Measurements from ENCODE around the gene TAL1.
"Not testable (repeated sequence)": the region's sequence is repeated elsewhere in the genome, so short reads cannot be mapped to it uniquely, and the experiment has no call there.

Gene TAL1

GRCh38 chr1:47232187-47232874, at the start of gene TAL1:
TSS of gene TAL1 (minus strand) at chr1:47232225. CDS start at chr1:47225888, 6,337 bp downstream.
- no peak for DNase-seq

- no peak for DNase-seq
These were observed 48.1 kb upstream of the TAL1 start for GRCh38 chr1:47280142-47280541.

GRCh38 chr1:47276850-47277249, 44.8 kb upstream of the TAL1 start:
- no peak for DNase-seq

DNA sequence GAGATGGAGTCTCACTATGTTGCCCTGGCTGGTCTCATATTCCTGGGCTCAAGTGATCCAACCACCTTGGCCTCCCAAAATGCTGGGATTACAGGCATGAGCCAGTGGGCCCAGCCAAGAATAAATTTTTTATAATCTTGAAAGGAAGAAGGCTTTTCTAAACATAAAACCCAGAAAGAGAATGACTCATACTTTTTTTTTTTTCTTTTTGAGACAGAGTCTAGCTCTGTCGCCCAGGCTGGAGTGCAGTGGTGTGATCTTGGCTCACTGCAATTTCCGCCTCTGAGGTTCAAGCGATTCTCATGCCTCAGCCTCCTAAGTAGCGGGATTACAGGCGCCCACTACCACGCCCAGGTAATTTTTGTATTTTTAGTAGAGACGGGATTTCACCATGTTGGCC, 43.8 kb upstream of the TAL1 start:
- not testable (repeated sequence) for DNase-seq

GRCh38 chr1:47265529-47265928, 33.5 kb upstream of the TAL1 start:
- not testable (repeated sequence) for DNase-seq

DNA sequence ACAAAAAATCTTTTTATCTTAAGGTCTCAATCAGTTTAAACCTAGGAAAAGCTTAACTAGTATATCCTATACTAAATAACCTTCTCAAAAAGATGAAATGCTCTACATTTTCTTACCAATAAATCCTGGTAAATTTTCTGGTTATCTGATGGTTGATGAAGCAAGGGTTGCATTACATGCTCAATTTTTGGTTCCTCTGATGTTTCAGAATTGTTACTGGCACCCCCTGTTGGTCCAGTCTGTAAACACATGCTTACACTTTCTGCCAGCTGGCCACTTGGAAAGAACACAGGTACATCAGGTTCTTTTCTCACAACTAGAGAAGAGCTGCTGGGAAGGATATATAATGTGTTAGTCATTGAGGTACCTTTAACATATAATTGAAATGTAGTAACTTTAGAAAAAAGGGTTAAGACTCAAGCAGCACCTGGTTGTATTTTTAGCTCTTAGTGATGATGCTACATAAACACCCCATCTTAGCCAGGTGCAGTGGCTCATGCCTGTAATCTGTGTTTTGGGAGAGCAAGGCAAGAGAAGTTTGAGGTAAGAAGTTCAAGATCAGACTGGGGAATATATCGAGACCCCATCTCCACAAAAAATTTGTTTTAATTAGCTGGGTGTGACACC, 30.9 kb upstream of the TAL1 start:
- DNase-seq: peak; percentile 25 to 80

DNA sequence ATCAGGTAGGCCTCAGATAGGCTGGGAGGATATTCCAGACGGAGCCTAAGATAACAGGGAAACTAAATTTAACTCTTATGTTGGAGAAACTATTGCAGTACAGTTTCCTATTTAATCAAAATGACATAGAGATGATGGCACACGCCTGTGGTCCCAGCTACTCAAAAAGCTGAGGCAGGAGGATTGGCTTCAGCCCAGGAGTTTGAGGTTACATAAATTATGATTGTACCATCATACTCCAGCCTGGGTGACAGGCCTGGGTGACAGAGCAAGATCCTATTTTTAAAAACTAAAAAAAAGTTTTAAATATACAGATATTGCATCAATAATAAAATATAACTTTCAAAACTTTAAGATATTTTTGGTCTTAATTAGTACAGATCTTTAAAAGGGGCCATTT, 25.2 kb upstream of the TAL1 start:
- DNase-seq: no peak

DNA sequence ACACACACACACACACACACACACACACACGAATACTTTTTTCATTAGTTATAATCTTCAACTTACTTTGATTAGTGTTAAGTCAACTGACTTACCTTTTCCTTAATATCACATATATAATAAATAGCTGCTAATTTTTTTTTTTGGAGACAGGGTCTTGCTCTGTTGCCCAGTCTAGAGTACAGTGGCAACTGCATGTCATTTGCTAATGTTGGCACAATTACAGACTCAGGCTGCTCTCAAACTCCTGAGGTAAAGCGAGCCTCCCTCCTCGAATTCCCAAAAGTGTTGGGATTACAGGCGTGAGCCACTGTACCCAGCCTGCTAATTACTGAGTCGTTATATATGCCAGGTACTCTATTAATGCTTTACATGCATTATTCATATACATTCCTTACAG, 20.8 kb upstream of the TAL1 start:
- DNase-seq: no peak

- DNase-seq: no peak
These were observed 20.3 kb upstream of the TAL1 start for GRCh38 chr1:47252369-47252768.

GRCh38 chr1:47249755-47250154, 17.7 kb upstream of the TAL1 start:
- no peak for DNase-seq

DNA sequence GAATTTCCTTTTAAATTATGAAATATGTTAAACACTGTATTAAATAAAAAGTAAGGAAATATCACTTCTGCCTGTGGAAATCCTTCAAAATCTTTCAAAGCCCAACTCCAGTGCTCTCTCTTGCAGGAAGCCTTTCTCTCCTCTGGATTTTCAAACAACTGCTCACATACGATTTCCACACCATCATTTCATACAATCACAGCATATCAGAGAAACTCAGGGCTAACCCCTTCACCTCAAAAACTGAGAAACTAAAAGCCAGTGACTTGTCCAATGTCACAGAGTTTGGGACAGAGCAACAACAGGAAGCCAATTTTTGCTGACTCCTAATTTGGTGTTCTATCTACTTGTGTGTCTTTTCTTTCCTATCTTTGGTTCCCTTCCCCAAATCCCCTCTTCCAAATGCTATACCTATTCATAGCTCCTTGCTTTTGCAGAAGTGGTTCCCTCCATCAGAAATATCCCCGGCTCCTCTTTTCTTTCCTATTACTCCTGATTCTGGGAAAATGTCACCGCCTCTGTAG, 12.4 kb upstream of the TAL1 start:
- no peak for DNase-seq

GRCh38 chr1:47243910-47244309, 11.9 kb upstream of the TAL1 start:
- DNase-seq: no peak

DNA sequence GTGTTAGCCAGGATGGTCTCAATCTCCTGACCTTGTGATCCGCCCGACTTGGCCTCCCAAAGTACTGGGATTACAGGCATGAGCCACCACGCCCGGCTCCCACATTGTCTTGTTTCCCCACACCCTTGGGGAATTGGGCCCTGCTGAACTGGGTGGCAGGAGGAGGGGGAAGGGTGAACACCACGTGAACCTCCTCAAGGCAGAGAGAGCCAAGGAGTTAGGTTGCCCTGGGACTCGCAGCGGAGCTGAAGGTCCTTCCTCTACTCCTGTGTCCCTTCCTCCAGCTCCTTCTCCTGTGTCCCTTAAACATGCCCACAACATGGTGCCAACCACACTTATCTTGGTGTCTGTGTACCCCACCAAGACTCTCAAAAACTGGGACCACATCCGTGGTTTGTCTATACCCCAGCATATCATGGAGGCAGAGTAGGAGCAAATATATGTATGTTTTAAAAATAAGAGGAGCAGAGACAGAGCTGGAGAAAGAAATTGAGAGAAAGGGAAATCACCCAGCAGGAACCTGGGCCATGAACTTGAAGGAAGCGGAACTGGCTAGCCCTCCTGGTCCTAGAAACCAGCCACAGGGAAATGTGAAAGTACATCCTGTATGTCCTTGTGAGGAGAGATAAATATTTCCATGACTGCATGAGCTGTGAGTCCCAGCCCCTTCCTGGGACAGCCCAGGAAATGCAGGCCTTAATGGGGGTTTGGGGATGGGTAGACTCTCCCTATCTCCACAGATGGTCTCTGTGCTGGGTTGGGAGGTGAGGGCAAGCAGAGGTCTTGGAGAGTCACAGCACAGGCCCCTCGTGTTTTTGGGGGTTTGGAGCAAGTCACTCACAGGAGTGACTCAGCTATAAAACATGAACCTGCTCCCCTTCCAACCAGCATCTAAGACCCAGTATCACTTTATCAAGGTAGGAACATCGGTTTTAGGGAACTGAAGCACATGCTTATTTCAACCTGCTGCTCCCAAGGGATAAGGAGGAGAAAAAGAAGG, 9.4 kb upstream of the TAL1 start:
- DNase-seq: no peak

DNA sequence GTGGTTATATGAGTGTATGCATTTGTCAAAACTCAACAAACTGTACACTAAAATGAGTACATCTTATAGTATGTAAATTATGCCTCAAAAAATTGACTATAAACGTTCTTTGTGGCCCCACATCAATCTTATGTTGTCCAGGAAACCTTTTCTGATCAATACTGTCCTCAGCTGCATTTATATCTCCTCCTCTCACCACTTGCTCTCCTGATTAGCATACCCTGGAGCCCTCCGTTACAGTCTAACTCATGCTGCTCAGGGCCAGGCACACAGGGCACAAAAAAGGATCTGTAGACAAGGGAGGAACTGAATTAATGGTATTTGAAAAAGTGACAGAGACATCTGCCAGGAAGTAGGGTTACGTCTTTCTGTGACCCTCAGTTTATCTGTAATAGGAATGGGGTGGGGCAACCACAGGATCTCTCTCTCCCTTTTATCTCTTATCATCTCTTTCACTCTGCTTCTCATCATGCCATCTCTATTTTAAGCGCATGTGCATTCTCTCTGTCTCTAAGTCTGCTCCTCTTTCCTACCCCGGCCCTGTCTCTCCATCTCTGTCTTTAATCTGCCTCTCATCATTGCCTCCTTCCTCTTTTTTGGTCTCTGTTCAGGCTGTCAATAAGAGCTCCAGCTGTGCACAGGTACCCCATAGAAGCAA, 7.0 kb upstream of the TAL1 start:
- no peak for DNase-seq

DNA sequence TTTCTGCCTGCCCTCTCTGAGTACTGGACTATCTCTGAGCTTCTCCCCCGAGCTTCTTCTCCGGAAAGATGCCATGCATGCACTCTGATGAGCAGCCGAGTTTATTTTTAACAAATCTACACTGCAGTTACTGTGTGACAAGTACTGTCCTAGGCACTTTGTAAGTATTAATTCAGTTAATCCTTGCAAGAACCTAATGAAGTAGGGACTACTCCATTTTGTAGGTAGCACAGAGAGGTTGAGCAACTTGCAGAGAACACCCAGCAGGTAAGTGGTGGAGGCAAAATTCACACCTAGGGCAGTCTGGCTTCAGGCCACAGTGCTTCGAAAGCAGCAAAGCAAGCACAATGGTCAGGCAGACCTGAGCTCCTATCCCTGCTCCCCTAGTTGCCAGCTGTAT, 3.8 kb upstream of the TAL1 start:
- DNase-seq: no peak

DNA sequence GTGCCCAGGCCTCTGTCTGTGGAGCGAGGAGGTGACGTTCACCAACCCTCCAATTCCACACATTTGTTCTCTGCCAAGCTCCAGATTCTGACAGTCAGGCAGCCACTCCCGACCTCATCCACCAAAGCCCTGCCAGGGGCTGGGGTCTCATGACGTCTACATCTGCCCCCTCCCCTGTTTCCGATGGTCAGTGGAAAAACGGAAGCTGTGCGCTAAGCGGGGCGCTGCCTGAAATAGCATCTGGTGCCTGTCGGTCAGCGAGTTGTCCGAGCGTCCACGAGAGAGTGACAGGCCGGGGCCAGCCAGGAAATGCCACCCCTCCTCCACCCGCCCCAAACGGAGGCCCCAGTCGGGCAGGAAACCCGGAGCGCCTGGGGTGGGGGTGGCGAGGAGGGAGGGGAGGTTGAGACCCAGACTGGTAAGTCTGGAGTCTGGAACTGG, 3.2 kb upstream of the TAL1 start:
- DNase-seq: no peak

DNA sequence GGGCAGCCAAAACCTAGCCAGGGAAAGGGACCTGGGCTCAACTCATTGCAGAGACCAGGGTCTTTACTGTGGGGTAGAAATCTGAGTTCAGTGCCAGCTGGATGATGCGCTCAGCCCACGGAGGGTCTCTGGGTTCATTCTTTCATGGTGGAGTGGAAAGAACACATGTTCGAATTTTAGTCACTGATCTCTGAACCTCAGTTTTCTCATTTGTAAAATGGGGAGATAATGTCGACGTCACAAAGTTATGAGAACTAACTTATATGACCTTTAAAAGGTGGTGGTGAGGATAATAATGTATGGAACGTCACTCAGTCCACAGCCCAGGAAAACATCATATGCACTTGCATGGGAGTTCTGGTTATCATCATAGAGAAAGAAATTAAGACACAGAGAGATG, 1.2 kb upstream of the TAL1 start:
- no peak for DNase-seq

GRCh38 chr1:47231301-47232186, 481 bp downstream of the TAL1 start:
- DNase-seq: peak; percentile 44 to 68

- DNase-seq: peak in 1 of 2 donors; percentile 15
These were observed 1.2 kb downstream of the TAL1 start for GRCh38 chr1:47230692-47231300.

GRCh38 chr1:47229886-47230691, 1.9 kb downstream of the TAL1 start:
- DNase-seq: no peak
